Upper lobe of right lung (tissue), 1 donor: ENCODE data around the gene ANKRD17. TPM values are rescaled to one million over a fixed set of nuclear protein-coding genes. Genes with fewer than 3 reads are reported as not detected.

ENCODE experiments used
- ATAC-seq: fragments of 200-7000 bp; cut with Tn5 transposase; one replicate; pipeline ENCODE4 v1.9.1; 2020; ENCODE audit warnings: mild to moderate bottlenecking, moderate library complexity
- DNase-seq: peaks from one replicate; pipeline ENCODE4 v3.0.0-alpha.2; 2020
- H3K27ac ChIP-seq: fragments of 200-600 bp; one replicate; pipeline ENCODE4 v1.8.0; 2022
- H3K27me3 ChIP-seq: fragments of 200-600 bp; one replicate; pipeline ENCODE4 v1.8.0; 2022; ENCODE audit warnings: mild to moderate bottlenecking
- H3K36me3 ChIP-seq: fragments of 200-600 bp; one replicate; pipeline ENCODE4 v1.8.0; 2022
- H3K4me1 ChIP-seq: fragments of 200-600 bp; one replicate; pipeline ENCODE4 v1.8.0; 2022
- H3K4me3 ChIP-seq: fragments of 200-600 bp; one replicate; pipeline ENCODE4 v1.8.0; 2022; ENCODE audit warnings: mild to moderate bottlenecking
- H3K9me3 ChIP-seq: fragments of 200-600 bp; one replicate; pipeline ENCODE4 v1.8.0; 2022
- intact Hi-C: fragments of 100-400 bp; cut with DNase I; formaldehyde crosslinking; loops from one replicate; pipeline ENCODE4 v1.11.0; 2022
- total RNA-seq: library from RNA; stranded (reverse); fragmentation: NEBNext Ultra II Directional; extraction: Animal tissue kit (Norgen Biotek cat#: 25700); gene quantifications from one replicate; pipeline ENCODE4 v1.2.1, GENCODE V29; 2021
- TF ChIP-seq, protein P1 (sequence below): fragments of 200-600 bp; IDR thresholded peaks from one replicate; pipeline ENCODE4 v1.8.0; 2022; ENCODE audit warnings: antibody characterized with exemption
- donor health status: DM: no; HTN: yes; CAD: no; lungs with severe emphysema.

ANKRD17 gene
- total RNA-seq, 1 donor from 2014 or later, result 61.5 TPM

DNA sequence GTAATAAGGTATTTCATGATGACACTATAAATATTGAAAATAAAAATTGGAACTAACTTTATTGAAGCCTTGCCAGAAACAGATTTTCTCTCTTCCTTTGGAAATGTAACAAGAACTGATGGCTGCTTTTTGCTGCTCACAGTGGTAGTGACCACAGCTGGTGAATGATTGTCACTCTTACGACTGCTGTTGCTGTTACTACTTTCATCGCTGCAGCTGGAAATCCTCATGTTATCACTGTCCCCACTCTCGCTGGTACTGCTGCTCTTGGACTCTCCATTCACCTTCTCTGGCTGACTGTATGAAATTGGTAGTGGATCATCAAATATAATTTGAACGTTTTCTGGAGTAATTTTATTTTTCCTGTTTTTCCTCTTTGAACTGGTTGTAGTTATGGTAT, 160.6 kb downstream of the ANKRD17 start:
- Histone ChIP-seq H3K4me3 (no peak overlapping the region), H3K9me3 (no peaks in the 10 kb centered on the region), H3K27me3 (no peaks in the 10 kb centered on the region), H3K36me3 (peaks cover 86% of the 10 kb centered on the region), H3K27ac (no peak overlapping the region), H3K4me1 (no peaks in the 10 kb centered on the region)
- TF ChIP-seq, protein P1, sequence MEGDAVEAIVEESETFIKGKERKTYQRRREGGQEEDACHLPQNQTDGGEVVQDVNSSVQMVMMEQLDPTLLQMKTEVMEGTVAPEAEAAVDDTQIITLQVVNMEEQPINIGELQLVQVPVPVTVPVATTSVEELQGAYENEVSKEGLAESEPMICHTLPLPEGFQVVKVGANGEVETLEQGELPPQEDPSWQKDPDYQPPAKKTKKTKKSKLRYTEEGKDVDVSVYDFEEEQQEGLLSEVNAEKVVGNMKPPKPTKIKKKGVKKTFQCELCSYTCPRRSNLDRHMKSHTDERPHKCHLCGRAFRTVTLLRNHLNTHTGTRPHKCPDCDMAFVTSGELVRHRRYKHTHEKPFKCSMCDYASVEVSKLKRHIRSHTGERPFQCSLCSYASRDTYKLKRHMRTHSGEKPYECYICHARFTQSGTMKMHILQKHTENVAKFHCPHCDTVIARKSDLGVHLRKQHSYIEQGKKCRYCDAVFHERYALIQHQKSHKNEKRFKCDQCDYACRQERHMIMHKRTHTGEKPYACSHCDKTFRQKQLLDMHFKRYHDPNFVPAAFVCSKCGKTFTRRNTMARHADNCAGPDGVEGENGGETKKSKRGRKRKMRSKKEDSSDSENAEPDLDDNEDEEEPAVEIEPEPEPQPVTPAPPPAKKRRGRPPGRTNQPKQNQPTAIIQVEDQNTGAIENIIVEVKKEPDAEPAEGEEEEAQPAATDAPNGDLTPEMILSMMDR, result no peak
- ATAC-seq (no peak), DNase-seq (no peak)
- intact Hi-C loops, result no loop called here

GRCh38 chr4:73092868-73093267, 165.7 kb downstream of the ANKRD17 start:
- DNase-seq (no peak), ATAC-seq (no peak)
- intact Hi-C loops, result no loop called here
- Histone ChIP-seq H3K9me3 (no peaks in the 10 kb centered on the region), H3K27me3 (no peaks in the 10 kb centered on the region), H3K4me1 (peaks cover 11% of the 10 kb centered on the region), H3K4me3 (no peak overlapping the region), H3K36me3 (peaks cover 81% of the 10 kb centered on the region), H3K27ac (no peak overlapping the region)
- TF ChIP-seq, protein P1, result no peak

DNA sequence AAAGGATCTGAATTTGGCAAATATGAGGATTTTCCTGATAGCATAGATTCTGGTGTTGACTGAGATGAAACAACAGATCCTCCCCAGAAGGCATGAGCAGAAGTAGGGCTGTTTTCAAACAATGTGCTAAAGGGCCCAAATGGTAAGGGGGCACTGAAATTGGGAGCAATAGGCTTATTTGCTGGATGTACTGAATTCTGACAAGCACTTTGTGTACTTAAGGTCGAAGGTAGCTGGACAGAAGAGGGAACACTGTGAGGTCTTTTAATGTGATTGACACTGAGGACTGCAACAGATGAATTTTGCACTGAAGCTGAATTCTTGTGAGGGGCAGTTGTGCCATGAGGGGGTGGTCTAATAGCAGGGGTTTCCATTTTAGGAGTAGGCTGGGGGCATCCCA, 167.9 kb downstream of the ANKRD17 start:
- Histone ChIP-seq H3K4me1 (peaks cover 11% of the 10 kb centered on the region), H3K36me3 (peaks cover 62% of the 10 kb centered on the region), H3K9me3 (no peaks in the 10 kb centered on the region), H3K27ac (no peak overlapping the region), H3K27me3 (no peaks in the 10 kb centered on the region), H3K4me3 (no peak overlapping the region)
- intact Hi-C loops, result no loop called here
- no peak for DNase-seq
- TF ChIP-seq, protein P1, result no peak
- ATAC-seq, result no peak

DNA sequence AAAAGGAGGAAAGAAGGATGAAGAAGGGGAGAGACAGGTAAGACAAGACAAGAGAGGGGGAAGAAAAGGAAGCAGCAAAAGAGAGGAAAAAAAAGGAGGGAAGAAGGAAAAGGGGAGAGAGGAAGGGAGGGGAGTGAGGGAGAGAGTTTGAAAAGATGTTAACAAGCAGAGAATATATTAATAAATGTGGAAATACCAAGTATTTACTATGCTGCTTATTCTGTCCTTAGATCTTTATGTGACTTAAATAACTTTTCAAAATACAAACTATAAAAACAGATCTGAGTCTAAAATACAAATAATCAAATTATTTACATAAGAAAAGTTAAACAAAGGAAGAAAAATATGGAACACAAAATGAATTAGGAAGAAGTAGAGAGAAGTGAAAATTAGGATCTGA, 170.7 kb downstream of the ANKRD17 start:
- TF ChIP-seq, protein P1, result no peak
- Histone ChIP-seq H3K4me3 (no peak overlapping the region), H3K9me3 (no peaks in the 10 kb centered on the region), H3K4me1 (peaks cover 11% of the 10 kb centered on the region), H3K36me3 (peaks cover 57% of the 10 kb centered on the region), H3K27ac (no peak overlapping the region), H3K27me3 (no peaks in the 10 kb centered on the region)
- DNase-seq (no peak), ATAC-seq (no peak)
- intact Hi-C loops, result no loop called here

GRCh38 chr4:73086095-73086868, 172.3 kb downstream of the ANKRD17 start:
- Histone ChIP-seq H3K36me3 (peaks cover 55% of the 10 kb centered on the region), H3K4me1 (peaks cover 11% of the 10 kb centered on the region), H3K4me3 (peak overlapping the region; percentile 12), H3K27ac (no peak overlapping the region), H3K9me3 (no peaks in the 10 kb centered on the region), H3K27me3 (no peaks in the 10 kb centered on the region)
- DNase-seq (no peak), ATAC-seq (no peak)
- intact Hi-C loops, result no loop called here
- TF ChIP-seq, protein P1, result no peak
